ENCODE data around the gene MAPK1. TPM values are rescaled to one million over a fixed set of nuclear protein-coding genes. Genes with fewer than 3 reads are reported as not detected.

Gene MAPK1
- total RNA-seq, 3 donors from 2014 or later = 126 to 131 (median 127) TPM

GRCh38 chr22:21708960-21709359 lies 158.5 kb downstream of the MAPK1 start:
- TF ChIP-seq, protein P1, sequence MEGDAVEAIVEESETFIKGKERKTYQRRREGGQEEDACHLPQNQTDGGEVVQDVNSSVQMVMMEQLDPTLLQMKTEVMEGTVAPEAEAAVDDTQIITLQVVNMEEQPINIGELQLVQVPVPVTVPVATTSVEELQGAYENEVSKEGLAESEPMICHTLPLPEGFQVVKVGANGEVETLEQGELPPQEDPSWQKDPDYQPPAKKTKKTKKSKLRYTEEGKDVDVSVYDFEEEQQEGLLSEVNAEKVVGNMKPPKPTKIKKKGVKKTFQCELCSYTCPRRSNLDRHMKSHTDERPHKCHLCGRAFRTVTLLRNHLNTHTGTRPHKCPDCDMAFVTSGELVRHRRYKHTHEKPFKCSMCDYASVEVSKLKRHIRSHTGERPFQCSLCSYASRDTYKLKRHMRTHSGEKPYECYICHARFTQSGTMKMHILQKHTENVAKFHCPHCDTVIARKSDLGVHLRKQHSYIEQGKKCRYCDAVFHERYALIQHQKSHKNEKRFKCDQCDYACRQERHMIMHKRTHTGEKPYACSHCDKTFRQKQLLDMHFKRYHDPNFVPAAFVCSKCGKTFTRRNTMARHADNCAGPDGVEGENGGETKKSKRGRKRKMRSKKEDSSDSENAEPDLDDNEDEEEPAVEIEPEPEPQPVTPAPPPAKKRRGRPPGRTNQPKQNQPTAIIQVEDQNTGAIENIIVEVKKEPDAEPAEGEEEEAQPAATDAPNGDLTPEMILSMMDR (IDR thresholded peaks at IDR 0.05) = no peak
- intact Hi-C loops (cut with DNase I, micrococcal nuclease) = no loop called here

DNA sequence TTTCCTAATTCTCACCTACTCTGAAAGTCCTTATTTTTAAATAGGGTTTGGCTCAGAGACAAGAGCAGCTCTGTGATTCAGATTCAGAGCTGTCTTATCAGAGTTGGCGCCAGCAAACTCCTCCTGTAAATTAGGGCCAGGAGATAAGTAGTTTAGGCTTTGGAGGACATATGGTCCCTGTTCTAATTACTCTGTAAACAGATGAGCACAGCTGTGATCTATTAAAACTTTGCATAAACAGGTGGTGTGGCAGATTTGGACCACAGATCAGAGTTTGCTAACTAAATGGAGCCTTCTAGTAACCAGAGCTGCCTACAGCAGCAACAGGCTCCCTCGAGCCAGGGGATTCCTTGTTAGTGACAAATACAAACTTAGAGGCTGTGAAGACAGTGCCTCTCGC lies 159.8 kb downstream of the MAPK1 start:
- intact Hi-C loops (cut with DNase I, micrococcal nuclease) = no loop called here
- Histone ChIP-seq H3K9me3 (no peaks in the 10 kb centered on the region), H3K4me1 (ENCODE audit: low read depth) (no peaks in the 10 kb centered on the region), H3K4me3 (no peak overlapping the region), H3K36me3 (ENCODE audit: low read depth) (no peaks in the 10 kb centered on the region)
- peak; percentile 45 for ATAC-seq
- no peak for DNase-seq
- TF ChIP-seq, protein P1 (IDR thresholded peaks at IDR 0.05) = no peak

More at GRCh38 chr22:21708960-21709359, 158.5 kb downstream of the MAPK1 start:
- ATAC-seq (no peak), DNase-seq (no peak)
- no peaks in the 10 kb centered on the region for H3K36me3 ChIP-seq (ENCODE audit: low read depth)
- H3K9me3 ChIP-seq = no peaks in the 10 kb centered on the region
- H3K4me1 ChIP-seq (ENCODE audit: low read depth) = no peaks in the 10 kb centered on the region
- no peak overlapping the region for H3K4me3 ChIP-seq

Other genes with a start within 250 kb of the MAPK1 start
- gene YDJC, start 237.6 kb downstream of the MAPK1 start, total RNA-seq = 10 to 100 TPM; 12.5 to 26.5 (median 21.7) TPM
- gene CCDC116, start 234.9 kb downstream of the MAPK1 start, total RNA-seq = under 1 TPM; 0.22 to 0.89 (median 0.26) TPM
- 10 to 100 TPM; 25.8 to 48.8 (median 28.0) TPM for gene SDF2L1, start 225.3 kb downstream of the MAPK1 start, total RNA-seq
- 10 to 100 TPM; 42.5 to 68.3 (median 61.6) TPM for gene PPIL2, start 201.6 kb downstream of the MAPK1 start, total RNA-seq
- gene YPEL1, start 131.9 kb downstream of the MAPK1 start, total RNA-seq = 1 to 10 TPM; 2.7 to 6.8 (median 2.8) TPM
- 10 to 100 TPM; 10.5 to 27.5 (median 14.8) TPM for gene PPM1F, start 85.2 kb upstream of the MAPK1 start, total RNA-seq
- 10 to 100 TPM; 30.4 to 40.0 (median 38.3) TPM for gene TOP3B, start 115.1 kb upstream of the MAPK1 start, total RNA-seq